Natural killer cell (primary cell): ENCODE data around the gene ZYG11A. TPM values are rescaled to one million over a fixed set of nuclear protein-coding genes. Genes with fewer than 3 reads are reported as not detected.

Source experiments
- ATAC-seq, 3 donors: fragments of 150-1000 bp in 2 of 3; fragments of 200-7000 bp in 1 of 3; cut with Tn5 transposase; 1 replicate in 1 of 3; 2 replicates in 2 of 3; pipeline ENCODE4 v1.10.0; 2021; ENCODE audit warnings: mild to moderate bottlenecking in 2 of 3, moderate library complexity in 2 of 3
- DNase-seq, 2 donors: peaks; one replicate each; pipeline versions ENCODE4 v3.0.0 to v3.0.0-alpha.2; 2013 to 2021; ENCODE audit warnings: mixed read lengths in 1 of 2
- H3K27ac ChIP-seq: one replicate; pipeline ENCODE4 v1.5.1; 2013; ENCODE audit warnings: mild to moderate bottlenecking, low read length
- H3K27me3 ChIP-seq: one replicate; pipeline ENCODE4 v1.6.1; 2013; ENCODE audit warnings: low read length; ENCODE audit not compliant: control insufficient read depth, insufficient read depth
- H3K36me3 ChIP-seq: one replicate; pipeline ENCODE4 v1.6.1; 2013; ENCODE audit warnings: low read length; ENCODE audit not compliant: control insufficient read depth, insufficient read depth
- H3K4me1 ChIP-seq: one replicate; pipeline ENCODE4 v1.6.1; 2013; ENCODE audit warnings: low read length; ENCODE audit not compliant: control insufficient read depth, insufficient read depth
- H3K4me3 ChIP-seq: one replicate; pipeline ENCODE4 v1.5.1; 2013; ENCODE audit warnings: low read length
- H3K9me3 ChIP-seq: one replicate; pipeline ENCODE4 v1.6.1; 2013; ENCODE audit warnings: low read length; ENCODE audit not compliant: control insufficient read depth, insufficient read depth
- H3K27ac Mint-ChIP-seq, 2 donors: one replicate each; pipeline ENCODE4 v1.8.0; 2022; ENCODE audit warnings: mild to moderate bottlenecking in 2 of 2, mixed read lengths in 2 of 2, moderate library complexity in 1 of 2
- H3K27me3 Mint-ChIP-seq, 2 donors: one replicate each; pipeline ENCODE4 v1.8.0; 2022; ENCODE audit warnings: low read depth in 2 of 2, mixed read lengths in 2 of 2
- H3K36me3 Mint-ChIP-seq: one replicate; pipeline ENCODE4 v1.8.0; 2022; ENCODE audit warnings: mixed read lengths
- H3K4me1 Mint-ChIP-seq, 2 donors: one replicate each; pipeline ENCODE4 v1.8.0; 2022; ENCODE audit warnings: mixed read lengths in 2 of 2
- H3K4me3 Mint-ChIP-seq: one replicate; pipeline ENCODE4 v1.8.0; 2022; ENCODE audit warnings: mild to moderate bottlenecking, moderate library complexity, mixed read lengths
- H3K9me3 Mint-ChIP-seq, 2 donors: one replicate each; pipeline ENCODE4 v1.8.0; 2022; ENCODE audit warnings: mixed read lengths in 2 of 2
- CTCF ChIP-seq: fragments of 200-600 bp; IDR thresholded peaks from one replicate; pipeline ENCODE4 v1.8.0; 2022; ENCODE audit warnings: antibody characterized with exemption
- WGBS: methylation state at CpG from one replicate; pipeline ENCODE4 v1.1.7; 2013; ENCODE audit warnings: missing lambda C conversion rate; ENCODE audit not compliant: insufficient coverage; 5-methylcytosine and 5-hydroxymethylcytosine counted together
- intact Hi-C: fragments of 100-400 bp; cut with micrococcal nuclease; formaldehyde crosslinking; loops from one replicate; pipeline ENCODE4 v1.14.2; 2022
- total RNA-seq, 4 donors: library from RNA; stranded (reverse); fragments of 120-200 nt in 1 of 4; gene quantifications; one replicate each; pipeline versions ENCODE4 v1.2.3 to v1.2.4, GENCODE V29; 2013 to 2022

The ZYG11A gene
- total RNA-seq, 3 donors from 2014 or later (not counting 1 experiment from before 2014, with no cell fraction given) = 0.58 TPM; not detected in 2

DNA sequence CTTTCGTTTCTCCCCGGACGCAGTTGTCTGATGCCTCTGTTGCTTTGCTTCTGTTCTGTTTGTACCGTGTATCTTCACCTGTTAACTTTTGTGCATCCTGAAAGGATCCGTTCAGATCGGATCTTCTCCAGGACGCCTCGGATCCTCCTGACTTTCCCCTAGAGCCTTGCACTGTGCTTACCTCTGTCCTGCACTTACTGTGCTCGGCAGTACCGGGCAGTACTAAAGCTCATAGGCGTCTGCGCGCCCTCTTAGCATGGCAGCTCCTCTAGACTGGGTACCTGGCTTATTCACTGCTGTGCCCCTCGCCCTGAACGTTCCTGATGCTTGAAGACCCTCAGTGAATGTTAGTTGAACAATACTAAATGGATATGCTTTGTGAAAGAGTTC, 85.5 kb downstream of the ZYG11A start:
- DNase-seq (peak in 1 of 2 donors; percentile 42), ATAC-seq (no peak)
- no peaks in the 10 kb centered on the region for H3K9me3 Mint-ChIP-seq
- peaks cover 18% of the 10 kb centered on the region for H3K4me1 ChIP-seq
- no peaks in the 10 kb centered on the region for H3K27me3 ChIP-seq
- no peak overlapping the region for H3K27ac ChIP-seq
- no peaks in the 10 kb centered on the region for H3K36me3 Mint-ChIP-seq
- no peaks in the 10 kb centered on the region for H3K9me3 ChIP-seq
- 44% methylated on average over 15 of the region's 15 CpGs for WGBS
- peak overlapping the region; percentile 92 for H3K4me3 Mint-ChIP-seq
- TF ChIP-seq CTCF = no peak
- peaks cover 0 to 21% of the 10 kb centered on the region in 2 donors for H3K27me3 Mint-ChIP-seq
- intact Hi-C loops = no loop called here
- peak overlapping the region; percentile 64 for H3K4me3 ChIP-seq
- H3K4me1 Mint-ChIP-seq = peaks cover 11 to 25% of the 10 kb centered on the region in 2 donors
- H3K27ac Mint-ChIP-seq = peak overlapping the region; percentile 52 to 86
- no peaks in the 10 kb centered on the region for H3K36me3 ChIP-seq

GRCh38 chr1:52929019-52929418, 86.5 kb downstream of the ZYG11A start:
- H3K27me3 Mint-ChIP-seq = peaks cover 0 to 21% of the 10 kb centered on the region in 2 donors
- ATAC-seq (no peak), DNase-seq (no peak)
- intact Hi-C loops = no loop called here
- Histone ChIP-seq H3K36me3 (no peaks in the 10 kb centered on the region), H3K4me3 (no peak overlapping the region), H3K9me3 (no peaks in the 10 kb centered on the region), H3K4me1 (peaks cover 18% of the 10 kb centered on the region), H3K27ac (no peak overlapping the region), H3K27me3 (no peaks in the 10 kb centered on the region)
- no peak overlapping the region for H3K4me3 Mint-ChIP-seq
- peaks cover 11 to 25% of the 10 kb centered on the region in 2 donors for H3K4me1 Mint-ChIP-seq
- 96% methylated on average over 4 of the region's 4 CpGs for WGBS
- no peak overlapping the region for H3K27ac Mint-ChIP-seq
- TF ChIP-seq CTCF = no peak
- H3K9me3 Mint-ChIP-seq = no peaks in the 10 kb centered on the region
- H3K36me3 Mint-ChIP-seq = no peaks in the 10 kb centered on the region

DNA sequence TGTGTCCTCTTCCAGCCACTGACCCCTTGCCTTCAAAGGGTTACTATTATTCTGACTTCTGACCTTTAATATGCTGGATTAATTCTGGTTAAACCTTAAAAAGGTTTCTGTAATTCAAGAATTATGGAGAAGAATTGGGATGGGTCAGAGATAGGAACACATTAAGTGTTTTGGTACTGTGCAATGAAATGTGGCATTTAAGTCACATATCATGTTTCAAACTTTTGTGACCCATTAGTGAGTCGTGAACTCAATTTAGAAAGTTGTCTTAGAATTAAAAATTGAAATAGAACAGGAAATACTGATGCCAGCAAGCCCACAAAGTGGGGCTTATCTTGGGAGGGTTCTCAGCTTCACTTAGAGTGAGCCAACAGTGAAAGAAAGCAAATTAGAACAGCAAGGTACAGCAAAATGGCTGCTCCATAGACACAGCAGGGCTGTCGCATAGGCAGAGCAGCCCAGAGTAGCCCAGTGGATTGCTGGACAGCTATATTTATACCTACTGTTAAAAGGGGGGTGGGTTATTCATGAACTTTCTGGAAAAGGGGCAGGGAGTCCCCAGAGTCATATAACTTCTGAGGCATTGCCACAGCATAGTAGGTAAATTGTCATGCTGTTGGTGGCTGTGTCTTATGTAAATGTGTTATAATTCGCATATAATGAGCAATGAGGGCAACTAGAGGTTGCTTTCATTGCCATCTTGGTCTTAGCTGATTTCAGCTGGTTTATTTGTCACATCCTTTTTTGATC, 95.0 kb downstream of the ZYG11A start:
- H3K4me1 ChIP-seq = no peaks in the 10 kb centered on the region
- no peak overlapping the region for H3K4me3 ChIP-seq
- Mint-ChIP-seq H3K36me3 (no peaks in the 10 kb centered on the region), H3K9me3 (no peaks in the 10 kb centered on the region), H3K4me3 (no peak overlapping the region), H3K27ac (no peak overlapping the region), H3K27me3 (peaks cover 0 to 3% of the 10 kb centered on the region in 2 donors), H3K4me1 (peaks cover 5 to 7% of the 10 kb centered on the region in 2 donors)
- intact Hi-C loops = no loop called here
- WGBS = 82% methylated on average over 3 of the region's 3 CpGs
- peaks cover 2% of the 10 kb centered on the region for H3K27me3 ChIP-seq
- H3K27ac ChIP-seq = no peak overlapping the region
- H3K9me3 ChIP-seq = no peaks in the 10 kb centered on the region
- DNase-seq = no peak
- ATAC-seq = no peak
- TF ChIP-seq CTCF = no peak
- H3K36me3 ChIP-seq = no peaks in the 10 kb centered on the region

- no CpG with 5 or more reads among the region's 1 CpG for WGBS
- TF ChIP-seq CTCF = no peak
- DNase-seq = no peak
- Mint-ChIP-seq H3K36me3 (no peaks in the 10 kb centered on the region), H3K4me1 (peaks cover 5 to 7% of the 10 kb centered on the region in 2 donors), H3K9me3 (no peaks in the 10 kb centered on the region), H3K4me3 (no peak overlapping the region), H3K27ac (no peak overlapping the region), H3K27me3 (peaks cover 0 to 3% of the 10 kb centered on the region in 2 donors)
- Histone ChIP-seq H3K9me3 (no peaks in the 10 kb centered on the region), H3K27ac (no peak overlapping the region), H3K27me3 (peaks cover 2% of the 10 kb centered on the region), H3K4me3 (no peak overlapping the region), H3K4me1 (no peaks in the 10 kb centered on the region), H3K36me3 (no peaks in the 10 kb centered on the region)
- intact Hi-C loops = no loop called here
- no peak for ATAC-seq
These were observed 95.6 kb downstream of the ZYG11A start for GRCh38 chr1:52938183-52938451.
